ENCODE measurements around the gene OSBPL9. TPM values are rescaled to one million over a fixed set of nuclear protein-coding genes. Genes with fewer than 3 reads are reported as not detected.

Gene OSBPL9
- total and polyA plus RNA-seq, 2 donors: 46.3 to 117 TPM

DNA sequence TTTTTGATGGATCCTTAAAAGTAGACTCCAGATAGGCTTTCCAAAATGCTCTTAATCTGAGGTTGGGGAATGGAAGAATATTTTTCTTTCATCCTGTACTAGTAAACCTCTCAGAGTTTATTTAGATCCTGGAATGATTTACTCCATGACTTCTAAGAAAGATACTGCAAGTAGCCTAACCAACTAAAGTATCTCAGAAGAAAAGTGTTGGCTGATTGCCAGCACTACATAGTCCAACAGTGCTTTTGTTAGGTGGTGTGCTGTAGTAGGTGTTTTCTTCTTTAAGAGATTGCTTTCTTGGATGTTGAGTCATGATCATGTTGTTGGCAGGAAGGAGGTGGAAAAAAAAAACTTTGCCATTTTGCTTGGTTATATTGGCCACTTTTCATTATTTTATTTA is 119.8 kb downstream of the OSBPL9 start:
- H3K4me3 ChIP-seq (ENCODE audit: low read depth, low read length): no peak overlapping the region
- DNase-seq (ENCODE audit: extremely low spot score): no peak
- no peaks in the 10 kb centered on the region for H3K36me3 ChIP-seq (ENCODE audit: insufficient read depth)
- H3K27ac ChIP-seq (ENCODE audit: low read depth): no peak overlapping the region
- H3K4me1 ChIP-seq (ENCODE audit: insufficient read depth): peaks cover 3% of the 10 kb centered on the region

DNA sequence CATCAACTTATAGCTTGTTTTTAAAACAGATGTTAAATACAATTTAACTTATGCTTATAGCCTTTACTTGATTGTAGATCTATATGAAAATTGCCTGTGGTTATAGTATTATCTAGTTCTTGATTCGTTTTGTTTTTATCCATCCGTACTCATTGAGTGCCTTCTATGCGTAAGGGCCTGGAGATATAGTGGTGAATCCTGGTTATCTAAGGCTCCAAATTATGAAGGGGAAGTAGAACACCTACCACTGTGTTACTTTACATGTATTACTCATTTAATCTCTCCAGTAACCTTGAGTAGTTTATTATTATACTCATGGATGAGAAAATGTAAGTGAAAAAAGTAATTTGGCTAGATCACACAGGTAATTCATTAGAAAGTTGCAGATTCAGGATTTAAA is 121.8 kb downstream of the OSBPL9 start:
- 96% methylated on average over 3 of the region's 3 CpGs for WGBS

DNA sequence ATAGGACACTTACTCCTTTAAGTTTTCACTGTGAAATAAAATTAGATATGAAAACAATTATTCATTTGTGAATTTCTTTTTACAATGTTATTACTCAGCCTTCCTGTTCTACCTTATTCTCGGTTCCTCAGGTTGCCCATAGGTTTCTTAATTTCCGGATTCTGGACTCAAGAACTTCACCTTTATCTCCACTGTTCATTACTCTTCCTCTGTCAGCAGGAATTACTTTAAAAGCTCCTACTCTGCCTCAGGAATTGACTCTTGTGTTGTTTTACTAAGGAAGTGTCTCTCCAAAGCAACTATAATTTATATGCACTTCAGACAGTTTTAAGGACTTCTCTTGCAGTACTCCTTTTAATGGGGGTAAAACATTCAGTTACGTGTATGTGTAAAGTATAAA is 123.8 kb downstream of the OSBPL9 start:
- H3K36me3 ChIP-seq (ENCODE audit: insufficient read depth): no peaks in the 10 kb centered on the region
- H3K27ac ChIP-seq (ENCODE audit: low read depth): no peak overlapping the region
- no peaks in the 10 kb centered on the region for H3K4me1 ChIP-seq (ENCODE audit: insufficient read depth)
- 82% methylated on average over 3 of the region's 3 CpGs for WGBS
- DNase-seq (ENCODE audit: extremely low spot score): no peak
- H3K4me3 ChIP-seq (ENCODE audit: low read depth, low read length): no peak overlapping the region

More for the DNA sequence above, 121.8 kb downstream of the OSBPL9 start:
- Histone ChIP-seq H3K27ac (ENCODE audit: low read depth) (no peak overlapping the region), H3K36me3 (ENCODE audit: insufficient read depth) (no peaks in the 10 kb centered on the region), H3K4me1 (ENCODE audit: insufficient read depth) (peaks cover 3% of the 10 kb centered on the region), H3K4me3 (ENCODE audit: low read depth, low read length) (no peak overlapping the region)
- DNase-seq (ENCODE audit: extremely low spot score): no peak

DNA sequence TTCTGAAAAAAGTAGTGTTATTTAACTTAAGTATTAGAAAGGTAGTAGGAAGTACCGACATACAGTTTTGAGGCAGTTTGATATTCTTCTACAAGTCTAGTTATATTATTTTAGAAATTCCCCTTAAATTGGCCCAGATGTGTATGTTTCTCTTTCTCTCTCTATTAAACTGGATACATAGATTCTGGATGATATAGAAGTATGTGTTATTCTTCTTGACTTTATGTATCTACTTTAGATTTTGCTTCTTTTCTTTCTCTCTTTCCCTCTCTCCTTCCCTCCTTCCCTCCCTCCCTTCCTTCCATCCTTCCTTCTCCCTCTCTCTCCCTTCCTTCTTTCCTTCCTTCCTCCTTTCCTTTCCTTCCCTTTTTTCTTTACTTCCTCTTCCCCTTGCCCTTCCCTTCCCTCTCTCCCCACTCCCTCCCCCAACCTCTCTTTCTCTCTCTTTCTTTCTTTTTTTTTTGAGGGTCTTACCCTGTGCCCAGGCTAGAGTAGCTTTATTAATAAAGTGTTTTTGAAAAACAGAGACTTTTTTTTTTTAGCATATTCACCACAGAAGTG is 124.3 kb downstream of the OSBPL9 start:
- DNase-seq (ENCODE audit: extremely low spot score): no peak
- H3K4me3 ChIP-seq (ENCODE audit: low read depth, low read length): no peak overlapping the region
- no peaks in the 10 kb centered on the region for H3K36me3 ChIP-seq (ENCODE audit: insufficient read depth)
- no peaks in the 10 kb centered on the region for H3K4me1 ChIP-seq (ENCODE audit: insufficient read depth)
- H3K27ac ChIP-seq (ENCODE audit: low read depth): no peak overlapping the region
- 91% methylated on average over 1 of the region's 1 CpG for WGBS

DNA sequence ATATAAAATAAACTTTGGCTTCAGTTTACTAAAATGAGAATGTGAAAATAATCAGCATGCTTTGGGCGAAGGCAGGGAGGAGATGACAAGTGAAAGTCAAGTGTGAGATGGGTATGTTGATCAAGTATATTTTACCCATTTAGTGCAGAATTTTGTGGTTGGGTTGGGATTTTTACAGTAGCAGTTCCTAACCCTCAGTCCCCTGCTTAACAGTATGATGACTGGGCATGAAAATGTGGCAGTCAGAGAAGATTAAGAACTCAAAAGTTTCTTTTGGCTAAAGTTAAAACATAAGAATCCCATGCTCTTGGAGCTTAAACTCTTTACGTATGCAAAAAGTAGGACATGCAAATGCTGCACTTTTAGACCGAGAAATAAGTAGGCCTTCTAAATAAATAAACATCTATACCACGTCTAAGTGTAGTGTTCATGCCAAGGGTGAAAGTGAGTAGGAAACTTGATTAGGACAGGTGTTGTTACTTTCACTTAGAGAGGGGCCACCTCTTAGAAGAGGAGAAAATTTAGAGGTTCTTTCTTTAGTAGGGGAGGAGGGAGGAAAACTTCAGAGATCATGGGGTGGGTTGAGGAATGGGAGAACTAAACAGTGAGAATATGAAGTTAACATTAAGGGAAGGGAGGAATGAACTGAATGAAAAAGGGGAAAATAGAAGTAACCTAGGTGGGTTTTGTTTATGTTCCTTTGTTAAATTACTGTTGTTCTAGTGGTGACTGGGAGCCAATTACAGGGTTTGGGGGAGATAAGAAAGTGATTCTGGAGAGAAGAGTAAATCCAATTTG is 127.8 kb downstream of the OSBPL9 start:
- WGBS: 84% methylated on average over 4 of the region's 4 CpGs
- Histone ChIP-seq H3K27ac (ENCODE audit: low read depth) (no peak overlapping the region), H3K4me1 (ENCODE audit: insufficient read depth) (no peaks in the 10 kb centered on the region), H3K4me3 (ENCODE audit: low read depth, low read length) (no peak overlapping the region), H3K36me3 (ENCODE audit: insufficient read depth) (no peaks in the 10 kb centered on the region)
- DNase-seq (ENCODE audit: extremely low spot score): no peak

DNA sequence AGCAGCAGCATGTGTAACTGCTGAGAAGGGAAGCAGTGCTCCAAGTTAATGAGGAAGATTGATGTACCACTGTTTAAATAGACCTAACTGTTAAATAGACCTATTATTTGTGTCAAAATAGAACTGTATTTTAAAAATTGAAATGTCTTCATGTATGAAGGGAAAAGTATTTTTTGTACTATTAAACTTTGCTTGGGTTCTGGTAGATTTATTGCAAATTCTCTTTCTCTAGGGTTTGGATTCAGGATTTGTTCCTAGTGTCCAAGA is 128.3 kb downstream of the OSBPL9 start:
- no peak for DNase-seq (ENCODE audit: extremely low spot score)

DNA sequence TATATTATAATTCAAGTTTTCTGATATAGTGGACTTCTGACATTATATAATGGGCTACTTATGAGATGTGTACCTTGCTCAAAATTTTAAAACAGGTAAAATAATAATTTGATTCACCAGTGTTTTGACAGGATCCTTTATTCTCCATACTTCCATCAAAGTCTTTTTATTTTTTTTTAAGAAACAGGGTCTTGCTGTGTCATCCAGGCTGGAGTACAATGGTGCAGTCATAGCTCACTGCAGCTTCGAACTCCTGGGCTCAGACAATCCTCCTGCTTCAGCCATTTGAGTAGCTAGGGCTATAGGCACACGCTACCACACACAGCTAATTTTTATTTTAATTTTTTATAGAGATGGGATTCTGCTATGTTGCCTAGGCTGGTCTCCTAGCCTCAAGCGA is 132.3 kb downstream of the OSBPL9 start:
- H3K4me3 ChIP-seq (ENCODE audit: low read depth, low read length): no peak overlapping the region
- H3K4me1 ChIP-seq (ENCODE audit: insufficient read depth): no peaks in the 10 kb centered on the region
- H3K27ac ChIP-seq (ENCODE audit: low read depth): no peak overlapping the region
- no peak for DNase-seq (ENCODE audit: extremely low spot score)
- WGBS: 99% methylated on average over 3 of the region's 3 CpGs
- peaks cover 3% of the 10 kb centered on the region for H3K36me3 ChIP-seq (ENCODE audit: insufficient read depth)

More for the DNA sequence above, 128.3 kb downstream of the OSBPL9 start:
- Histone ChIP-seq H3K36me3 (ENCODE audit: insufficient read depth) (no peaks in the 10 kb centered on the region), H3K4me1 (ENCODE audit: insufficient read depth) (no peaks in the 10 kb centered on the region), H3K4me3 (ENCODE audit: low read depth, low read length) (no peak overlapping the region), H3K27ac (ENCODE audit: low read depth) (no peak overlapping the region)

DNA sequence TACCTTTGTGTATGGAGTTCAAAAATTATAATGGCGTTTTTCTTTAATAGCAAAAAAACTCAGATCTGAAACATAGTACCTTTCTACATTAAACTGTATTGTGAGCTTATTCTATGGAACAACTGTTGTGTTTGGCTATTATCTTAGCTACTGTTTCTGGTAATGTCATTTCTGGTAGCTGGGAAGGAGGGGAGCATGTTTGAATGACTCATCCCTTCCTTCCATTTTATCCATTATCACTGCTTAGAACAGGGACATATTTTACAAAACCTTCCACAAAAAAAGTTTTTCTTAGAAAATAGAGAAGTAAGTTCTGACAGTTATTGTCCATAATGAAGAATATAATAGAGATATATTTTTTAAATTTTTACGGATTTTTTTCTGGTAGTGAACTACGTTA is 133.3 kb downstream of the OSBPL9 start:
- peaks cover 3% of the 10 kb centered on the region for H3K36me3 ChIP-seq (ENCODE audit: insufficient read depth)
- H3K4me1 ChIP-seq (ENCODE audit: insufficient read depth): no peaks in the 10 kb centered on the region
- no peak overlapping the region for H3K27ac ChIP-seq (ENCODE audit: low read depth)
- whole genome bisulfite sequencing: 95% methylated on average over 3 of the region's 3 CpGs
- no peak for DNase-seq (ENCODE audit: extremely low spot score)
- no peak overlapping the region for H3K4me3 ChIP-seq (ENCODE audit: low read depth, low read length)

DNA sequence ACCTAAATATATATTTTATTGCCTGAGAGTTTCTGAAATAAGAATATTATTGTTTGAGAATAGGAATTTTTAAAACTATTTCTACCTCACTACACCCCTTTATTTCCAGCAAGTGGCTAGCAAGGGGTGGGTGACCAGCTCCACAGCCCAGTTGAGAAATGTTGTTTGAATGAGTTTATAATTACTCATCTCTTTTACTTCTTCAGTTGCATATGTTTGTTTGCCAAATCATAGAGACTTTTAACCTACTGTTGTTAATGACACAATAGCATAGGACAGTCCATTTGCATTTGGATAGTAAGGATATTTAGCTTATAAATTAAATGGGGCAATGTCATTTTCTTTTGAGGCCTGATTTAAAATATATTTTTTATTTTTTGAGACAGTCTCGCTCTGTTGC is 133.8 kb downstream of the OSBPL9 start:
- Histone ChIP-seq H3K36me3 (ENCODE audit: insufficient read depth) (peaks cover 3% of the 10 kb centered on the region), H3K4me3 (ENCODE audit: low read depth, low read length) (no peak overlapping the region), H3K4me1 (ENCODE audit: insufficient read depth) (no peaks in the 10 kb centered on the region), H3K27ac (ENCODE audit: low read depth) (no peak overlapping the region)
- 100% methylated on average over 1 of the region's 1 CpG for WGBS
- no peak for DNase-seq (ENCODE audit: extremely low spot score)

DNA sequence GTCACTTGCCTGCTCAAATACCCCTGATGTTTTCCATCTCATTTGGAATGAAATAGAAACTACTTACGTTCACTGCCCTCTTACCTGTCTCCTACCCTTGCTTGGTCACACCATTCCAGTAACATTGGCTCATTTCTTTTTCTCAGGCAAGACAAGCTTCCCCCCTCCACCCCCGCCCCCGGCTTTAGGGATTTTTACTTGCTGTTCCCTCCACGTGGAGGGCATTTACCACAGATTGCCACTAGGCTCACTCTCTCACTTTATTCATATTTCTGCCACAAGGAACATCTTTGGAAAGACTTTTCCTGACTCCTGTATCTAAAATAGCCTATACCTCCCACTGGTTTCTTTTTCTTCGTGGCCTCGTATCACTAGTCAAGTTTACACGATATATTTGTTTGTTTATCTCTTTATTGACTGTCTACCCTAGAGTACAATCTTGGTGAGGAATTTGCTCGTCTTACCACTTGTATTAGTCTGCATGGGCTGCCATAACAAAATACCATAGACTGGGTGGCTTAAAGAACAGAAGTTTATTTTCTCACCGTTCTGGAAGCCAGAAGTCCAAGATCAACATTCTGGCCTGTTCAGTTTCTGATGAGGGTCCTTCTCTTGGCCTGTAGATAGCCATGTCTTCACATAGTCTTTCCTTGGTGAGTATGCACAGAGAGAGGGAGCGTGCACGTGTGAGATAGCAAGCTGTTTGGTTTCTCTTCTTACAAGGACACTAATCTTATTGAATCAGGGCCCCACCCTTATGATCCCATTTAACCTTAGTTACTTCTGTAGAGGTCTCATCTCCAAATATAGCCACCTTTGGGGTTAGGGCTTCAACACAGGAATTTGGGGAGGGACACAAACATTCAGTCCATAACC is 135.4 kb downstream of the OSBPL9 start:
- Histone ChIP-seq H3K36me3 (ENCODE audit: insufficient read depth) (peaks cover 3% of the 10 kb centered on the region), H3K4me3 (ENCODE audit: low read depth, low read length) (no peak overlapping the region), H3K4me1 (ENCODE audit: insufficient read depth) (no peaks in the 10 kb centered on the region), H3K27ac (ENCODE audit: low read depth) (no peak overlapping the region)
- DNase-seq (ENCODE audit: extremely low spot score): no peak
- WGBS: 90% methylated on average over 11 of the region's 11 CpGs

DNA sequence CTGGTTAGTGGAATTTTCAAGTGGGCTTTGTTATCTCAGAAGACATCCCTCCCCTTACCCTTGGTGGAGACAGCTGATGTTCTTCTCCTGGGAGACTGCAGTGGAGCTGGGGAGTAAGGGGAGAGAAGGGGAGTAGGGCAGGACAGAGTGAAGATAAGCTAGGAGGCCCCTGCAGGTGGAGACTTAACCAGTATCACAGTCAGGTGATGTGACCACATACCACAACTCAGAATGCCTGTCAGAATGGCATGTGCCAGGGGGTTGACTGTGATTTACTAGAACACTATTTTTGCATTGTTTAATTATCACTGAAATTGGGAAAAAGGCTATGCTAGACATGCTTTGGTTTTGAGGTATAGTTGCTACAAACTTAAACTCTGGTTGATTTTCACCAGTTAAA is 137.1 kb downstream of the OSBPL9 start:
- Histone ChIP-seq H3K36me3 (ENCODE audit: insufficient read depth) (peaks cover 3% of the 10 kb centered on the region), H3K4me3 (ENCODE audit: low read depth, low read length) (no peak overlapping the region), H3K4me1 (ENCODE audit: insufficient read depth) (no peaks in the 10 kb centered on the region), H3K27ac (ENCODE audit: low read depth) (no peak overlapping the region)
- no peak for DNase-seq (ENCODE audit: extremely low spot score)

DNA sequence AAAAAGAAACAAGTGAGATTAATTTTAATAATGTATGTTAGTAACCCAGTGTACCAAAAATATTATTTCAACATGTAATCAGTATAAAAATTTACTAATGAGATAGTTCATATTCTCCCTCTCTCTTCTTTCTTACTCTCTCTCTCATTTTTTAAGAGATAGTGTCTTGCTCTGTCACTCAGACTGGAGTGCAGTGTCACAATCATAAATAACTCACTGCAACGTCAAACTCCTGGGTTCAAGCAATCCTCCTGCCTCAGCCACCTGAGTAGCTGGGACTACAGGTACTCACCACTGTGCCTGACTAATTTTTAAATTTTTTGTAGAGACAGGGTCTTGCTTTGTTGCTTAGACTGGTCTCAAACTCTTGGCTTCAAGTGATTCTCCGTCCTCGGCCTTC is 137.8 kb downstream of the OSBPL9 start:
- Histone ChIP-seq H3K4me3 (ENCODE audit: low read depth, low read length) (no peak overlapping the region), H3K36me3 (ENCODE audit: insufficient read depth) (peaks cover 3% of the 10 kb centered on the region), H3K27ac (ENCODE audit: low read depth) (no peak overlapping the region), H3K4me1 (ENCODE audit: insufficient read depth) (no peaks in the 10 kb centered on the region)
- WGBS: 96% methylated on average over 3 of the region's 3 CpGs
- no peak for DNase-seq (ENCODE audit: extremely low spot score)

DNA sequence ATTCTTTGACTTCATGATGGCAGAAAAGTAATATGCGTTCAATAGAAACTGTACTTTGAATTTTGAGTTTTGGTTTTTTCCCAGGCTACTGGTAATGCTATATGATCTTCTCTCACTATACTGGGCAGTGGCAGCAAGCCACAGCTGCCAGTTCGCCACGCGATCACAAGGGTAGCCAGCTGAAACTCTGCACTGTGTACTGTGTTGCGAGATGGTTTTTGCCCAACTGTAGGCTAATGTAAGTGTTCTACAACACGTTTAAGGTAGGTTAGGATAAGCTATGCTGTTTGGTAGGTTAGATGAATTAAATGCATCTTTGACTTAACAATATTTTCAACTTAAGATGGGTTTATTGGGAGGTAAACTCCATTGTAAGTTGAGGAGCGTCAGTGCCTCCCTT is 138.5 kb downstream of the OSBPL9 start:
- no peaks in the 10 kb centered on the region for H3K4me1 ChIP-seq (ENCODE audit: insufficient read depth)
- no peak overlapping the region for H3K27ac ChIP-seq (ENCODE audit: low read depth)
- no peak for DNase-seq (ENCODE audit: extremely low spot score)
- H3K4me3 ChIP-seq (ENCODE audit: low read depth, low read length): no peak overlapping the region
- H3K36me3 ChIP-seq (ENCODE audit: insufficient read depth): peaks cover 3% of the 10 kb centered on the region
- WGBS: 97% methylated on average over 7 of the region's 7 CpGs

DNA sequence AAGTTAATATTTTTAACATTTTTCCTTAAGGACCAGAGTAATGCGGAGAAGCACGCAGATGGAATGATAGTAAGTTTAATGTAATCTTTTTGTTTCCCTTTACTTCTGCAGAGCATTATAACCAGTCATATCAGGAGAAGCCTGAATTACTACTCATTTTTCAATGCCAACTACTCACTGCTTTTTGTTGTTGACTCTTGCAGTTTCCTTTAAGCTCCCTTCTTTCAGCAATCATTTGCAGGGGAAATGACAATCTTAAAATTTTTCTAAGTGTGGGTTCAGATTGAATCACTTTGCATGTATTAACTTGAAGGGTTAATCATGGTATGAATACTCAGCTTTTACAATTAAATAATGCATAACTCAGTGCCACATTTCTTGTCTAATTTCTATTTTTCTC is 139.4 kb downstream of the OSBPL9 start:
- 76% methylated on average over 2 of the region's 2 CpGs for WGBS
- peaks cover 3% of the 10 kb centered on the region for H3K36me3 ChIP-seq (ENCODE audit: insufficient read depth)

More for the DNA sequence above, 139.4 kb downstream of the OSBPL9 start:
- H3K4me3 ChIP-seq (ENCODE audit: low read depth, low read length): no peak overlapping the region
- no peak overlapping the region for H3K27ac ChIP-seq (ENCODE audit: low read depth)
- DNase-seq (ENCODE audit: extremely low spot score): no peak
- H3K4me1 ChIP-seq (ENCODE audit: insufficient read depth): no peaks in the 10 kb centered on the region

All from urinary bladder (tissue), 4 donors.